H1 (cell line): ENCODE results near the gene ARHGEF19. TPM values are rescaled to one million over a fixed set of nuclear protein-coding genes. Genes with fewer than 3 reads are reported as not detected.

Source experiments
- CTCF ChIA-PET: fragments of 300-600 bp; sonication (Branson Sonifier 250); formaldehyde crosslinking; loops from one replicate; lab custom pipeline; 2021; ENCODE audit not compliant: partially characterized antibody; lab: Charles Lee
- POLR2A ChIA-PET: fragments of 300-600 bp; sonication (Branson Sonifier 250); formaldehyde crosslinking; loops from one replicate; lab custom pipeline; 2021; ENCODE audit warnings: inconsistent platforms; ENCODE audit not compliant: partially characterized antibody; lab: Charles Lee
- DNase-seq, 2 experiments: peaks; one replicate each; pipeline versions ENCODE4 v3.0.0 to v3.0.0-alpha.2; 2010 to 2022; ENCODE audit warnings: low spot score in 2 of 2, low read depth in 1 of 2, mixed read lengths in 1 of 2
- FAIRE-seq: peaks from 2 replicates; lab custom pipeline; 2011; peaks lifted over from hg19 to GRCh38; lab: Jason Lieb, UNC
- H2AFZ ChIP-seq: 2 replicates; pipeline ENCODE4 v1.8.1; 2012; ENCODE audit warnings: low read length, inconsistent platforms
- H2AK5ac ChIP-seq: 2 replicates; pipeline ENCODE4 v1.6.1; 2013; ENCODE audit warnings: low read depth, low read length
- H2BK120ac ChIP-seq: replicated peaks from 2 replicates; pipeline ENCODE3; 2013; ENCODE audit warnings: low read depth, low read length, inconsistent platforms
- H2BK12ac ChIP-seq: 2 replicates; pipeline ENCODE4 v1.6.1; 2013; ENCODE audit warnings: low read depth, low read length
- H2BK15ac ChIP-seq: 2 replicates; pipeline ENCODE4 v1.6.1; 2013; ENCODE audit warnings: low read length
- H2BK20ac ChIP-seq: 2 replicates; pipeline ENCODE4 v1.6.1; 2013; ENCODE audit warnings: low read length
- H2BK5ac ChIP-seq: 2 replicates; pipeline ENCODE4 v1.6.1; 2013; ENCODE audit warnings: low read depth, low read length
- H3K14ac ChIP-seq: 2 replicates; pipeline ENCODE4 v1.6.1; 2013; ENCODE audit warnings: inconsistent platforms; ENCODE audit not compliant: insufficient read length
- H3K18ac ChIP-seq: 2 replicates; pipeline ENCODE4 v1.6.1; 2013; ENCODE audit warnings: low read length; ENCODE audit errors: extremely low read depth
- H3K23ac ChIP-seq: 2 replicates; pipeline ENCODE4 v1.6.1; 2013; ENCODE audit warnings: inconsistent platforms; ENCODE audit not compliant: insufficient read length
- H3K23me2 ChIP-seq: 2 replicates; pipeline ENCODE4 v1.6.1; 2013; ENCODE audit warnings: low read depth, low read length
- H3K27ac ChIP-seq: 2 replicates; pipeline ENCODE4 v1.6.1; 2011; ENCODE audit warnings: low read depth, low read length, inconsistent platforms
- H3K27me3 ChIP-seq, 4 experiments: replicated peaks in 1 of 4; 1 replicate in 1 of 4; 2 replicates in 3 of 4; pipeline versions ENCODE4 v1.6.1 to v1.8.1; 2011 to 2013; ENCODE audit warnings: low read length in 3 of 4, mild to moderate bottlenecking in 3 of 4, inconsistent platforms in 2 of 4, mixed read lengths in 2 of 4, moderate library complexity in 1 of 4; ENCODE audit not compliant: control insufficient read depth in 3 of 4, insufficient read depth in 3 of 4; ENCODE audit errors: extremely low read depth in 1 of 4
- H3K36me3 ChIP-seq, 4 experiments: 2 replicates each; pipeline versions ENCODE4 v1.6.1 to v1.8.1; 2011 to 2013; ENCODE audit warnings: mild to moderate bottlenecking in 4 of 4, low read length in 3 of 4, moderate library complexity in 2 of 4, control low read depth in 1 of 4, inconsistent platforms in 1 of 4; ENCODE audit not compliant: insufficient read depth in 4 of 4, control insufficient read depth in 2 of 4
- H3K4ac ChIP-seq: replicated peaks from 2 replicates; pipeline ENCODE3; 2013; ENCODE audit warnings: low read length, low read depth, mixed read lengths, inconsistent platforms; ENCODE audit not compliant: insufficient read length
- H3K4me1 ChIP-seq, 4 experiments: replicated peaks in 1 of 4; 1 replicate in 1 of 4; 2 replicates in 3 of 4; pipeline versions ENCODE4 v1.6.1 to v1.8.1; 2011 to 2013; ENCODE audit warnings: low read length in 3 of 4, inconsistent platforms in 2 of 4, mixed read lengths in 1 of 4; ENCODE audit not compliant: insufficient read depth in 4 of 4, control insufficient read depth in 3 of 4
- H3K4me2 ChIP-seq, 2 experiments: 2 replicates each; pipeline versions ENCODE4 v1.6.1 to v1.8.1; 2011 to 2013; ENCODE audit warnings: low read depth in 2 of 2, low read length in 2 of 2, control low read depth in 1 of 2, inconsistent platforms in 1 of 2, mild to moderate bottlenecking in 1 of 2; ENCODE audit not compliant: insufficient read depth in 1 of 2
- H3K4me3 ChIP-seq, 4 experiments: fragments of 200-600, 300-600 bp in 1 of 4; sonication (generic), shearing (Covaris generic), sonication (Bioruptor Twin) in 1 of 4; 2 replicates each; pipeline versions ENCODE4 v1.5.1 to v1.8.1; 2011 to 2016; ENCODE audit warnings: low read length in 4 of 4, low read depth in 3 of 4, control low read depth in 2 of 4, inconsistent platforms in 2 of 4, mild to moderate bottlenecking in 2 of 4, mixed read lengths in 1 of 4, moderate library complexity in 1 of 4; ENCODE audit not compliant: insufficient read depth in 2 of 4; ENCODE audit errors: extremely low read depth in 1 of 4
- H3K56ac ChIP-seq: replicated peaks from 2 replicates; pipeline ENCODE3; 2013; ENCODE audit warnings: low read depth, mild to moderate bottlenecking, mixed read lengths, low read length, inconsistent platforms; ENCODE audit not compliant: insufficient read length
- H3K79me1 ChIP-seq: 2 replicates; pipeline ENCODE4 v1.6.1; 2013; ENCODE audit warnings: low read depth, low read length, control low read depth
- H3K79me2 ChIP-seq, 2 experiments: 2 replicates each; pipeline versions ENCODE4 v1.6.1 to v1.8.1; 2012 to 2013; ENCODE audit warnings: low read length in 2 of 2, mild to moderate bottlenecking in 2 of 2, inconsistent platforms in 1 of 2; ENCODE audit not compliant: insufficient read depth in 2 of 2, control insufficient read depth in 1 of 2
- H3K9ac ChIP-seq, 4 experiments: replicated peaks in 1 of 4; 1 replicate in 1 of 4; 2 replicates in 3 of 4; pipeline versions ENCODE4 v1.6.1 to v1.8.1; 2011 to 2013; ENCODE audit warnings: low read depth in 3 of 4, low read length in 3 of 4, control low read depth in 2 of 4, mild to moderate bottlenecking in 2 of 4, moderate library complexity in 2 of 4, inconsistent platforms in 1 of 4; ENCODE audit errors: extremely low read depth in 1 of 4
- H3K9me3 ChIP-seq, 2 experiments: 2 replicates each; pipeline versions ENCODE4 v1.6.1 to v1.8.1; 2012 to 2013; ENCODE audit warnings: mild to moderate bottlenecking in 2 of 2, moderate library complexity in 2 of 2, control low read depth in 1 of 2, inconsistent platforms in 1 of 2, low read depth in 1 of 2, low read length in 1 of 2, mixed read lengths in 1 of 2; ENCODE audit not compliant: insufficient read depth in 2 of 2
- H4K20me1 ChIP-seq, 2 experiments: replicated peaks in 1 of 2; 2 replicates each; pipeline versions ENCODE3 to v1.8.1; 2011 to 2013; ENCODE audit warnings: inconsistent platforms in 2 of 2, low read length in 2 of 2, mild to moderate bottlenecking in 1 of 2; ENCODE audit not compliant: insufficient read depth in 2 of 2, control insufficient read depth in 1 of 2
- H4K5ac ChIP-seq: 2 replicates; pipeline ENCODE4 v1.6.1; 2013; ENCODE audit warnings: low read length, low read depth, mixed read lengths, inconsistent platforms; ENCODE audit not compliant: insufficient read length
- H4K8ac ChIP-seq: 2 replicates; pipeline ENCODE4 v1.8.0; 2013; ENCODE audit warnings: mild to moderate bottlenecking, moderate library complexity, low read length, inconsistent platforms; ENCODE audit not compliant: insufficient read depth; ENCODE audit errors: extremely low read depth
- H4K91ac ChIP-seq: replicated peaks from 2 replicates; pipeline ENCODE3; 2013; ENCODE audit warnings: low read length, mixed read lengths, inconsistent platforms; ENCODE audit not compliant: insufficient read length
- EGR1 ChIP-seq: IDR thresholded peaks from 2 replicates; pipeline ENCODE4 v1.6.1; 2011; ENCODE audit warnings: low read depth, low read length, borderline replicate concordance
- EZH2 ChIP-seq: fragments of 200-600 bp; sonication (generic); IDR thresholded peaks from 2 replicates; pipeline ENCODE4 v1.7.1; 2012; ENCODE audit warnings: low read depth, mild to moderate bottlenecking, moderate library complexity, low read length, inconsistent platforms; ENCODE audit not compliant: severe bottlenecking
- WGBS, 2 experiments: shearing (Covaris generic) in 1 of 2; methylation state at CpG; one replicate each; pipeline versions ENCODE4 v1.1.6 to v1.1.7; 2013 to 2015; ENCODE audit warnings: low lambda C conversion rate in 2 of 2, mixed read lengths in 2 of 2, inconsistent platforms in 1 of 2, low coverage in 1 of 2, missing lambda C conversion rate in 1 of 2; ENCODE audit not compliant: insufficient replicate concordance in 2 of 2, insufficient coverage in 1 of 2, insufficient read length in 1 of 2; ENCODE audit errors: extremely low coverage in 1 of 2, missing lambda C conversion rate in 1 of 2; 5-methylcytosine and 5-hydroxymethylcytosine counted together
- polyA plus RNA-seq, 7 experiments: library from polyadenylated mRNA; depleted of rRNA in 3 of 7; stranded (reverse) in 5 of 7; unstranded in 2 of 7; fragments of >200 nt in 5 of 7; fragments of 200-250 nt in 2 of 7; gene quantifications; 1 replicate in 5 of 7; 2 replicates in 1 of 7; 4 replicates in 1 of 7; pipeline versions ENCODE4 v1.2.1 to v1.2.3, GENCODE V29; 2011 to 2013; ENCODE audit warnings: missing spikeins in 2 of 7, mixed read lengths in 2 of 7
- total RNA-seq: library from RNA; stranded (reverse); fragmentation: NEBNext Ultra II Directional; extraction: Animal tissue kit (Norgen Biotek cat#: 25700); gene quantifications from 2 replicates; pipeline ENCODE4 v1.2.1, GENCODE V29; 2021

Gene ARHGEF19
- total and polyA plus RNA-seq, 2 of the 8 experiments (the other 6 are each of a cell fraction or from before 2014, with no cell fraction given): 47.5 to 56.4 TPM

GRCh38 chr1:16207318-16208269 lies 4.9 kb downstream of the ARHGEF19 start:
- Histone ChIP-seq H3K4me1 (peaks cover 4 to 38% (median 22%) of the 10 kb centered on the region in 4 experiments), H3K36me3 (peaks cover 5 to 14% (median 11%) of the 10 kb centered on the region in 4 experiments; a peak in 6 of 8 replicates), H2BK12ac (peak overlapping the region; percentile 75; the same call in 1 of the 2 replicates), H3K9me3 (no peaks in the 10 kb centered on the region), H3K27me3 (no peaks in the 10 kb centered on the region), H2BK15ac (peak overlapping the region; percentile 92; the same call in 1 of the 2 replicates), H3K18ac (peak overlapping the region; percentile 78), H3K56ac (peak overlapping the region; percentile 63), H3K14ac (peak overlapping the region; percentile 46), H3K79me2 (peaks cover 5 to 33% of the 10 kb centered on the region in 2 experiments; a peak in 3 of 4 replicates), H3K27ac (peak overlapping the region; percentile 56; the same call in 1 of the 2 replicates), H4K20me1 (peaks cover 2 to 4% of the 10 kb centered on the region in 2 experiments), H3K4me2 (peak overlapping the region; percentile 91 to 93), H2BK20ac (no peak overlapping the region), H3K23me2 (peaks cover 14% of the 10 kb centered on the region), H3K4ac (peak overlapping the region; percentile 61), H3K4me3 (peak overlapping the region; percentile 50 to 67 (median 58)), H2BK5ac (peak overlapping the region; percentile 58; the same call in 1 of the 2 replicates), H3K9ac (peak overlapping the region in 3 of 4 experiments; percentile 38 to 56 (median 54); a peak in 5 of 7 replicates), H3K79me1 (peaks cover 11% of the 10 kb centered on the region), H4K5ac (no peak overlapping the region), H3K23ac (no peak overlapping the region), H4K8ac (peak overlapping the region; percentile 82; the same call in 1 of the 2 replicates), H2BK120ac (no peak overlapping the region), H2AK5ac (no peak overlapping the region), H2AFZ (no peak overlapping the region), H4K91ac (no peak overlapping the region)
- FAIRE-seq (peak; percentile 62), DNase-seq (peak in 1 of 2 experiments; percentile 63)
- CTCF ChIA-PET: interaction anchor here (1.8 to 2.1 kb wide), 2 partner anchors 9 to 28 kb away, joined by 5 to 6 read pairs; no protein-coding TSS in a partner anchor
- 39% methylated on average over 41 of the region's 51 CpGs; no CpG with 5 or more reads in 1 of the 2 experiments for WGBS, 2 experiments
- no peak for TF ChIP-seq EGR1
- peak; percentile 27 for TF ChIP-seq EZH2
- POLR2A ChIA-PET: interaction anchor here (0.9 to 2.3 kb wide), 14 partner anchors 10 to 233 kb away, joined by 3 to 26 read pairs (median 4); partner anchors contain the start of genes CPLANE2 and NECAP2
